HG02885 (cell line): ENCODE measurements around the gene SERINC1.
"Not testable (repeated sequence)": the region's sequence is repeated elsewhere in the genome, so short reads cannot be mapped to it uniquely, and the experiment has no call there.

Source experiments
- ATAC-seq: cut with Tn5 transposase; IDR thresholded peaks from one replicate; pipeline ENCODE4 v1.9.1; 2021; ENCODE audit warnings: mild to moderate bottlenecking; ENCODE audit not compliant: unreplicated experiment, poor library complexity

Gene SERINC1

GRCh38 chr6:122471107-122472021 lies at the start of gene SERINC1:
Gene SERINC1 (minus strand): TSS chr6:122471807. CDS start chr6:122471737, 70 bp downstream.
- ATAC-seq = peak; percentile 99

- no peak for ATAC-seq
These were observed 39.8 kb upstream of the SERINC1 start for GRCh38 chr6:122511193-122511924.

GRCh38 chr6:122505170-122505569 lies 33.6 kb upstream of the SERINC1 start:
- not testable (repeated sequence) for ATAC-seq

- ATAC-seq = no peak
These were observed 29.9 kb upstream of the SERINC1 start for GRCh38 chr6:122501475-122501874.

GRCh38 chr6:122495612-122496011 lies 24.0 kb upstream of the SERINC1 start:
- ATAC-seq = peak; percentile 44

GRCh38 chr6:122494665-122495272 lies 23.2 kb upstream of the SERINC1 start:
- no peak for ATAC-seq

GRCh38 chr6:122491919-122492555 lies 20.4 kb upstream of the SERINC1 start:
- peak; percentile 99 for ATAC-seq

- no peak for ATAC-seq
These were observed 19.0 kb upstream of the SERINC1 start for GRCh38 chr6:122490607-122491006.

GRCh38 chr6:122484760-122485159 lies 13.2 kb upstream of the SERINC1 start:
- peak; percentile 91 for ATAC-seq

- no peak for ATAC-seq
These were observed 11.1 kb upstream of the SERINC1 start for GRCh38 chr6:122482750-122483080.

- no peak for ATAC-seq
These were observed 4.5 kb upstream of the SERINC1 start for GRCh38 chr6:122476131-122476530.

GRCh38 chr6:122472022-122472340 lies 374 bp upstream of the SERINC1 start:
- ATAC-seq = peak; percentile 60

- no peak for ATAC-seq
These were observed 9.7 kb downstream of the SERINC1 start for GRCh38 chr6:122461885-122462284.

- ATAC-seq = not testable (repeated sequence)
These were observed 11.7 kb downstream of the SERINC1 start for GRCh38 chr6:122459865-122460416.

- ATAC-seq = no peak
These were observed 12.4 kb downstream of the SERINC1 start for GRCh38 chr6:122459240-122459639.

GRCh38 chr6:122458087-122458486 lies 13.5 kb downstream of the SERINC1 start:
- no peak for ATAC-seq

GRCh38 chr6:122455116-122455515 lies 16.5 kb downstream of the SERINC1 start:
- ATAC-seq = not testable (repeated sequence)

- ATAC-seq = no peak
These were observed 16.9 kb downstream of the SERINC1 start for GRCh38 chr6:122454673-122455072.

- ATAC-seq = no peak
These were observed 19.1 kb downstream of the SERINC1 start for GRCh38 chr6:122452509-122452908.

GRCh38 chr6:122449069-122449468 lies 22.5 kb downstream of the SERINC1 start:
- ATAC-seq = no peak
